Measurements from ENCODE around the gene NPY4R2. TPM values are rescaled to one million over a fixed set of nuclear protein-coding genes. Genes with fewer than 3 reads are reported as not detected.
"Not testable (repeated sequence)": the region's sequence is repeated elsewhere in the genome, so short reads cannot be mapped to it uniquely, and the experiment has no call there.

NPY4R2 gene
- total and polyA plus RNA-seq, 10 of the 15 experiments (the other 5 are each of a cell fraction or from before 2014, with no cell fraction given), result not detected

GRCh38 chr10:47872236-47872635 lies 46.2 kb upstream of the NPY4R2 start:
- intact Hi-C loops (cut with micrococcal nuclease; ENCODE audit: unreplicated experiment); H3K9ac ChIP-seq (ENCODE audit: control insufficient read depth, insufficient read depth, low read length); CTCF ChIA-PET; H3K4me2 ChIP-seq (ENCODE audit: control insufficient read depth, insufficient read depth); H3K27ac ChIP-seq (ENCODE audit: control insufficient read depth, insufficient read depth); FAIRE-seq; DNase-seq (ENCODE audit: low read depth, low spot score); H3K4me1 ChIP-seq (ENCODE audit: control insufficient read depth, insufficient read depth, low read length); H2AFZ ChIP-seq (ENCODE audit: control insufficient read depth, low read depth, low read length); in situ Hi-C loops (cut with MboI); H3K36me3 ChIP-seq (ENCODE audit: control insufficient read depth in 2 of 2, insufficient read depth in 2 of 2, low read length in 1 of 2); POLR2A ChIA-PET; ATAC-seq; H3K79me2 ChIP-seq (ENCODE audit: control insufficient read depth, insufficient read depth, low read length); H3K4me3 ChIP-seq; H4K20me1 ChIP-seq (ENCODE audit: control insufficient read depth, insufficient read depth); SMC1A ChIA-PET (ENCODE audit: uncharacterized antibody, unreplicated experiment); BruUV-seq (replicated peaks); H3K27me3 ChIP-seq (replicated peaks in 1 of 2; ENCODE audit: control insufficient read depth in 2 of 2, insufficient read depth in 2 of 2, low read length in 1 of 2); RAD21 ChIA-PET (ENCODE audit: unreplicated experiment); H3K9me3 ChIP-seq (replicated peaks; ENCODE audit: control insufficient read depth, insufficient read depth, low read length): not testable (repeated sequence)
- no CpG with 5 or more reads among the region's 5 CpGs for WGBS (ENCODE audit: insufficient coverage, insufficient replicate concordance, low lambda C conversion rate, missing lambda C conversion rate)

GRCh38 chr10:47884239-47884638 lies 34.2 kb upstream of the NPY4R2 start:
- DNase-seq (ENCODE audit: low read depth, low spot score); SMC1A ChIA-PET (ENCODE audit: uncharacterized antibody, unreplicated experiment); H3K9ac ChIP-seq (ENCODE audit: control insufficient read depth, insufficient read depth, low read length); H3K4me2 ChIP-seq (ENCODE audit: control insufficient read depth, insufficient read depth); BruUV-seq (replicated peaks); POLR2A ChIA-PET; ATAC-seq; H3K9me3 ChIP-seq (replicated peaks; ENCODE audit: control insufficient read depth, insufficient read depth, low read length); H3K27ac ChIP-seq (ENCODE audit: control insufficient read depth, insufficient read depth); H3K79me2 ChIP-seq (ENCODE audit: control insufficient read depth, insufficient read depth, low read length); H3K36me3 ChIP-seq (ENCODE audit: control insufficient read depth in 2 of 2, insufficient read depth in 2 of 2, low read length in 1 of 2); FAIRE-seq; H2AFZ ChIP-seq (ENCODE audit: control insufficient read depth, low read depth, low read length); H3K4me3 ChIP-seq; CTCF ChIA-PET; H3K27me3 ChIP-seq (replicated peaks in 1 of 2; ENCODE audit: control insufficient read depth in 2 of 2, insufficient read depth in 2 of 2, low read length in 1 of 2); RAD21 ChIA-PET (ENCODE audit: unreplicated experiment); in situ Hi-C loops (cut with MboI); intact Hi-C loops (cut with micrococcal nuclease; ENCODE audit: unreplicated experiment); H3K4me1 ChIP-seq (ENCODE audit: control insufficient read depth, insufficient read depth, low read length); H4K20me1 ChIP-seq (ENCODE audit: control insufficient read depth, insufficient read depth): not testable (repeated sequence)
- WGBS (ENCODE audit: insufficient coverage, insufficient replicate concordance, low lambda C conversion rate, missing lambda C conversion rate), result no CpG with 5 or more reads among the region's 3 CpGs

GRCh38 chr10:47884934-47885333 lies 33.5 kb upstream of the NPY4R2 start:
- DNase-seq (ENCODE audit: low read depth, low spot score); ATAC-seq; H3K79me2 ChIP-seq (ENCODE audit: control insufficient read depth, insufficient read depth, low read length); SMC1A ChIA-PET (ENCODE audit: uncharacterized antibody, unreplicated experiment); CTCF ChIA-PET; H3K4me3 ChIP-seq; H3K36me3 ChIP-seq (ENCODE audit: control insufficient read depth in 2 of 2, insufficient read depth in 2 of 2, low read length in 1 of 2); H3K9ac ChIP-seq (ENCODE audit: control insufficient read depth, insufficient read depth, low read length); in situ Hi-C loops (cut with MboI); BruUV-seq (replicated peaks); H3K4me2 ChIP-seq (ENCODE audit: control insufficient read depth, insufficient read depth); H4K20me1 ChIP-seq (ENCODE audit: control insufficient read depth, insufficient read depth); H3K4me1 ChIP-seq (ENCODE audit: control insufficient read depth, insufficient read depth, low read length); POLR2A ChIA-PET; RAD21 ChIA-PET (ENCODE audit: unreplicated experiment); H3K27me3 ChIP-seq (replicated peaks in 1 of 2; ENCODE audit: control insufficient read depth in 2 of 2, insufficient read depth in 2 of 2, low read length in 1 of 2); FAIRE-seq; H2AFZ ChIP-seq (ENCODE audit: control insufficient read depth, low read depth, low read length); H3K9me3 ChIP-seq (replicated peaks; ENCODE audit: control insufficient read depth, insufficient read depth, low read length); H3K27ac ChIP-seq (ENCODE audit: control insufficient read depth, insufficient read depth); intact Hi-C loops (cut with micrococcal nuclease; ENCODE audit: unreplicated experiment): not testable (repeated sequence)
- WGBS (ENCODE audit: insufficient coverage, insufficient replicate concordance, low lambda C conversion rate, missing lambda C conversion rate), result no CpG with 5 or more reads among the region's 3 CpGs

- ATAC-seq; H2AFZ ChIP-seq (ENCODE audit: control insufficient read depth, low read depth, low read length); H3K27ac ChIP-seq (ENCODE audit: control insufficient read depth, insufficient read depth); intact Hi-C loops (cut with micrococcal nuclease; ENCODE audit: unreplicated experiment); POLR2A ChIA-PET; SMC1A ChIA-PET (ENCODE audit: uncharacterized antibody, unreplicated experiment); RAD21 ChIA-PET (ENCODE audit: unreplicated experiment); H3K4me2 ChIP-seq (ENCODE audit: control insufficient read depth, insufficient read depth); H3K9ac ChIP-seq (ENCODE audit: control insufficient read depth, insufficient read depth, low read length); H3K79me2 ChIP-seq (ENCODE audit: control insufficient read depth, insufficient read depth, low read length); H3K27me3 ChIP-seq (replicated peaks in 1 of 2; ENCODE audit: control insufficient read depth in 2 of 2, insufficient read depth in 2 of 2, low read length in 1 of 2); in situ Hi-C loops (cut with MboI); H3K4me1 ChIP-seq (ENCODE audit: control insufficient read depth, insufficient read depth, low read length); DNase-seq (ENCODE audit: low read depth, low spot score); H3K36me3 ChIP-seq (ENCODE audit: control insufficient read depth in 2 of 2, insufficient read depth in 2 of 2, low read length in 1 of 2); BruUV-seq (replicated peaks); H3K9me3 ChIP-seq (replicated peaks; ENCODE audit: control insufficient read depth, insufficient read depth, low read length); H4K20me1 ChIP-seq (ENCODE audit: control insufficient read depth, insufficient read depth); H3K4me3 ChIP-seq; FAIRE-seq; CTCF ChIA-PET: not testable (repeated sequence)
- WGBS (ENCODE audit: insufficient coverage, insufficient replicate concordance, low lambda C conversion rate, missing lambda C conversion rate), result no CpG with 5 or more reads among the region's 2 CpGs
Observed at GRCh38 chr10:47886356-47886755, 32.1 kb upstream of the NPY4R2 start.
